ENCODE data around the gene PTPRJ. TPM values are rescaled to one million over a fixed set of nuclear protein-coding genes. Genes with fewer than 3 reads are reported as not detected.

The PTPRJ gene
- total and polyA plus RNA-seq, 2 donors (not counting 3 experiments of a cell fraction or from before 2014, with no cell fraction given): 3.1 to 7.7 TPM

GRCh38 chr11:48074425-48075181 is 94.2 kb downstream of the PTPRJ start:
- BruUV-seq (replicated peaks): no TSS peak
- H3K4me3 ChIP-seq (replicated peaks in 1 of 3; ENCODE audit: insufficient read depth in 1 of 3, low read depth in 1 of 3, low read length in 3 of 3): no peak overlapping the region
- H3K9me3 ChIP-seq (replicated peaks; ENCODE audit: control insufficient read depth, insufficient read depth, low read length): no peaks in the 10 kb centered on the region
- H3K79me2 ChIP-seq (ENCODE audit: control insufficient read depth, insufficient read depth, low read length): no peaks in the 10 kb centered on the region
- H3K9ac ChIP-seq (replicated peaks; ENCODE audit: extremely low read depth, insufficient read depth, low read length): no peak overlapping the region
- FAIRE-seq (no peak), DNase-seq (ENCODE audit: low read depth, low spot score) (no peak)
- H3K4me2 ChIP-seq (ENCODE audit: insufficient read depth, low read length): no peak overlapping the region
- no peaks in the 10 kb centered on the region for H3K4me1 ChIP-seq (ENCODE audit: control insufficient read depth, extremely low read depth, insufficient read depth, low read length)
- H3K9me1 ChIP-seq (replicated peaks; ENCODE audit: control insufficient read depth, extremely low read depth, insufficient read depth, low read length): no peaks in the 10 kb centered on the region
- ChIA-PET CTCF (no interaction called here), POLR2A (no interaction called here)
- H3K36me3 ChIP-seq (ENCODE audit: control insufficient read depth in 2 of 2, extremely low read depth in 1 of 2, insufficient read depth in 2 of 2, low read length in 2 of 2): no peaks in the 10 kb centered on the region
- H2AFZ ChIP-seq (ENCODE audit: low read depth, low read length): no peak overlapping the region
- dilution Hi-C loops (cut with MboI; ENCODE audit: extremely low pct_ligation_motif_present, low sequenced_read_pairs): no loop called here
- intact Hi-C loops (cut with micrococcal nuclease): no loop called here
- TF ChIP-seq MAX (IDR thresholded peaks at IDR 0.05; ENCODE audit: insufficient read depth, insufficient read length) (no peak), EZH2 (IDR thresholded peaks at IDR 0.05; ENCODE audit: borderline replicate concordance, low read depth, low read length, severe bottlenecking) (no peak), POLR2AphosphoS5 (IDR thresholded peaks at IDR 0.05; ENCODE audit: insufficient read depth, low read depth, low read length) (no peak), MYC (IDR thresholded peaks at IDR 0.05; ENCODE audit: low read depth, low read length) (no peak), GATA2 (IDR thresholded peaks at IDR 0.05; ENCODE audit: insufficient read depth, insufficient read length, low read depth, low read length) (no peak), POLR2A (IDR thresholded peaks at IDR 0.05; ENCODE audit: low read depth, low read length) (no peak), CTCF (IDR thresholded peaks at IDR 0.05; ENCODE audit: extremely low read depth in 1 of 2, insufficient read depth in 1 of 2, low read depth in 1 of 2, low read length in 2 of 2) (no peak), FOS (IDR thresholded peaks at IDR 0.05; ENCODE audit: borderline replicate concordance, insufficient read depth, low read length) (no peak), JUN (IDR thresholded peaks at IDR 0.05; ENCODE audit: borderline replicate concordance, insufficient read depth, insufficient read length, low read depth) (no peak)
- no peaks in the 10 kb centered on the region for H3K27me3 ChIP-seq (ENCODE audit: control insufficient read depth in 2 of 2, insufficient read depth in 2 of 2, low read length in 2 of 2)
- no peaks in the 10 kb centered on the region for H4K20me1 ChIP-seq (replicated peaks; ENCODE audit: control insufficient read depth, extremely low read depth, insufficient read depth, low read length)
- H3K27ac ChIP-seq (ENCODE audit: insufficient read depth, low read depth, low read length): no peak overlapping the region

Measured in endothelial cell of umbilical vein (primary cell).